ACC112 (cell line): ENCODE measurements around the gene BEGAIN.

ENCODE experiments used
- H2AFZ ChIP-seq: fragments of 200-600 bp; sonication (generic); one replicate; pipeline ENCODE4 v1.6.0; 2017; ENCODE audit warnings: antibody characterized with exemption, low read length; ENCODE audit not compliant: unreplicated experiment
- H3K27ac ChIP-seq: fragments of 200-600 bp; sonication (generic); 2 replicates; pipeline ENCODE4 v1.5.1; 2014; ENCODE audit warnings: low read depth, mild to moderate bottlenecking, antibody characterized with exemption, low read length, moderate library complexity
- H3K27me3 ChIP-seq: fragments of 200-600 bp; sonication (generic); 2 replicates; pipeline ENCODE4 v1.6.1; 2014; ENCODE audit warnings: mild to moderate bottlenecking, antibody characterized with exemption, low read length, moderate library complexity, mixed read lengths; ENCODE audit not compliant: insufficient read depth
- H3K36me3 ChIP-seq: fragments of 200-600 bp; sonication (generic); 2 replicates; pipeline ENCODE4 v1.6.1; 2016; ENCODE audit warnings: mild to moderate bottlenecking, antibody characterized with exemption, low read length, moderate library complexity, mixed read lengths; ENCODE audit not compliant: insufficient read depth
- H3K4me1 ChIP-seq: fragments of 200-600 bp; sonication (generic); one replicate; pipeline ENCODE4 v1.6.1; 2016; ENCODE audit warnings: low read length, mixed read lengths; ENCODE audit not compliant: insufficient read depth, unreplicated experiment, control insufficient read depth
- H3K4me3 ChIP-seq: fragments of 200-600 bp; sonication (generic); 2 replicates; pipeline ENCODE4 v1.5.1; 2014; ENCODE audit warnings: mild to moderate bottlenecking, low read depth, low read length
- H3K79me2 ChIP-seq: fragments of 200-600 bp; sonication (generic); one replicate; pipeline ENCODE4 v1.6.0; 2016; ENCODE audit warnings: low read length; ENCODE audit not compliant: control insufficient read depth, unreplicated experiment, insufficient read depth

The BEGAIN gene

GRCh38 chr14:100554696-100555320, 32.4 kb downstream of the BEGAIN start:
- no peaks in the 10 kb centered on the region for H3K4me1 ChIP-seq
- H3K27me3 ChIP-seq = no peaks in the 10 kb centered on the region
- H2AFZ ChIP-seq = no peak overlapping the region
- no peak overlapping the region for H3K27ac ChIP-seq
- H3K79me2 ChIP-seq = no peaks in the 10 kb centered on the region
- H3K4me3 ChIP-seq = no peak overlapping the region
- H3K36me3 ChIP-seq = no peaks in the 10 kb centered on the region

GRCh38 chr14:100554082-100554677, 33.0 kb downstream of the BEGAIN start:
- Histone ChIP-seq H3K4me3 (no peak overlapping the region), H3K36me3 (no peaks in the 10 kb centered on the region), H3K4me1 (no peaks in the 10 kb centered on the region), H3K27me3 (no peaks in the 10 kb centered on the region), H3K27ac (no peak overlapping the region), H2AFZ (no peak overlapping the region), H3K79me2 (no peaks in the 10 kb centered on the region)

- Histone ChIP-seq H3K36me3 (no peaks in the 10 kb centered on the region), H3K27ac (no peak overlapping the region), H2AFZ (no peak overlapping the region), H3K27me3 (no peaks in the 10 kb centered on the region), H3K4me3 (no peak overlapping the region), H3K79me2 (no peaks in the 10 kb centered on the region), H3K4me1 (no peaks in the 10 kb centered on the region)
These were observed 33.7 kb downstream of the BEGAIN start for GRCh38 chr14:100553471-100553870.

GRCh38 chr14:100552524-100553125, 34.6 kb downstream of the BEGAIN start:
- Histone ChIP-seq H3K4me1 (no peaks in the 10 kb centered on the region), H3K4me3 (no peak overlapping the region), H3K79me2 (no peaks in the 10 kb centered on the region), H3K27ac (no peak overlapping the region), H3K27me3 (no peaks in the 10 kb centered on the region), H2AFZ (no peak overlapping the region), H3K36me3 (no peaks in the 10 kb centered on the region)

GRCh38 chr14:100551056-100551455, 36.2 kb downstream of the BEGAIN start:
- Histone ChIP-seq H3K27me3 (no peaks in the 10 kb centered on the region), H2AFZ (no peak overlapping the region), H3K4me3 (no peak overlapping the region), H3K79me2 (no peaks in the 10 kb centered on the region), H3K4me1 (no peaks in the 10 kb centered on the region), H3K27ac (no peak overlapping the region), H3K36me3 (no peaks in the 10 kb centered on the region)

DNA sequence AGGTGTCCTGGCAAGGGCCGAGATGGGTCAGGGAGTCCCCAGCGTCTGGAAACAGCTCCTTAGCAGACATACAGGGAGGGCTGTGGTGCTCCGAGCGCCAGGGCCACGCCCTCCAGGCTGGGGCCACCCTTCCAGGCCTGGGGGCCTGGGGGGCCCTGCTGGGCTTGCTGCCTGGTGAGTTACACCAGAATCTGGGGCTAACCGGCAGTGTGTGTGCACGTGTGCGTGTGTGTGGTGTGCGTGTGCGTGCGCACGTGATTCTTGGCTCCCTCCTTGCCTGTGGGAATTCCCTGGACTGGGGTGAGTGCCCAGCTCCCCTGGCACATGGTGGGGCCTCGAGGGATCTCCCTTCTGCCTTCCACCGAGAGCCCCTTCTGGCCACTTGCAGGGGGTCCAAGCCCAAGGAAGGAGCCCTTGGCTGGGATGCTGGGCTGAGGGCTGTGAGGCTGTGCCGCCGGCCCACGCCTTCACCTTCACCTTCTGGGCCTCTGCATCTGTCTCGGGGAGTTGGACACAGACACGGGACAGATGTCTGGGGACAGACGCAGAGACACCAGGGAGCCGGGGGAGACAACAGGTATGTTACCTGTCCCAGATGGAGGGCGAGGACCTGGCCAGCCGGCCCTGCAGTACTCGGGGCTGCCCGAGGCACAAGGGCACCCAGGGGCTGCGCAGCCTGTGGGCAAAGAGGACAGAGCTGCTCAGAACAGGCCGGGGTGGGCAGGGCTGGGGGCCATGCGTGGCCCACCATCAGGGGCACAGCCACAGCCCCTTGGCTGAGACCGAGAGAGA, 37.2 kb downstream of the BEGAIN start:
- Histone ChIP-seq H2AFZ (no peak overlapping the region), H3K4me3 (no peak overlapping the region), H3K36me3 (no peaks in the 10 kb centered on the region), H3K27me3 (no peaks in the 10 kb centered on the region), H3K4me1 (no peaks in the 10 kb centered on the region), H3K79me2 (no peaks in the 10 kb centered on the region), H3K27ac (no peak overlapping the region)

- Histone ChIP-seq H3K4me1 (no peaks in the 10 kb centered on the region), H3K4me3 (no peak overlapping the region), H3K79me2 (no peaks in the 10 kb centered on the region), H3K27ac (no peak overlapping the region), H3K27me3 (no peaks in the 10 kb centered on the region), H3K36me3 (no peaks in the 10 kb centered on the region), H2AFZ (no peak overlapping the region)
These were observed 38.3 kb downstream of the BEGAIN start for GRCh38 chr14:100548939-100549338.

- H3K27ac ChIP-seq = no peak overlapping the region
- no peak overlapping the region for H2AFZ ChIP-seq
- no peaks in the 10 kb centered on the region for H3K4me1 ChIP-seq
- H3K36me3 ChIP-seq = no peaks in the 10 kb centered on the region
- no peaks in the 10 kb centered on the region for H3K79me2 ChIP-seq
- H3K27me3 ChIP-seq = no peaks in the 10 kb centered on the region
- no peak overlapping the region for H3K4me3 ChIP-seq
These were observed 38.9 kb downstream of the BEGAIN start for GRCh38 chr14:100548295-100548655.

- Histone ChIP-seq H3K27me3 (no peaks in the 10 kb centered on the region), H3K36me3 (no peaks in the 10 kb centered on the region), H3K4me3 (no peak overlapping the region), H3K79me2 (no peaks in the 10 kb centered on the region), H2AFZ (no peak overlapping the region), H3K27ac (no peak overlapping the region), H3K4me1 (no peaks in the 10 kb centered on the region)
These were observed 39.5 kb downstream of the BEGAIN start for GRCh38 chr14:100547633-100548294.

- Histone ChIP-seq H3K79me2 (no peaks in the 10 kb centered on the region), H3K4me3 (peak overlapping the region; percentile 53; the same call in 1 of the 2 replicates), H3K36me3 (no peaks in the 10 kb centered on the region), H3K27me3 (no peaks in the 10 kb centered on the region), H3K27ac (no peak overlapping the region), H2AFZ (peak overlapping the region; percentile 77), H3K4me1 (no peaks in the 10 kb centered on the region)
These were observed 41.2 kb downstream of the BEGAIN start for GRCh38 chr14:100546051-100546443.
